ENCODE data around the gene SFXN3. TPM values are rescaled to one million over a fixed set of nuclear protein-coding genes. Genes with fewer than 3 reads are reported as not detected.

SFXN3 gene
- total RNA-seq, 1 experiment from 2014 or later = 5.6 TPM

- TF ChIP-seq, protein P1, sequence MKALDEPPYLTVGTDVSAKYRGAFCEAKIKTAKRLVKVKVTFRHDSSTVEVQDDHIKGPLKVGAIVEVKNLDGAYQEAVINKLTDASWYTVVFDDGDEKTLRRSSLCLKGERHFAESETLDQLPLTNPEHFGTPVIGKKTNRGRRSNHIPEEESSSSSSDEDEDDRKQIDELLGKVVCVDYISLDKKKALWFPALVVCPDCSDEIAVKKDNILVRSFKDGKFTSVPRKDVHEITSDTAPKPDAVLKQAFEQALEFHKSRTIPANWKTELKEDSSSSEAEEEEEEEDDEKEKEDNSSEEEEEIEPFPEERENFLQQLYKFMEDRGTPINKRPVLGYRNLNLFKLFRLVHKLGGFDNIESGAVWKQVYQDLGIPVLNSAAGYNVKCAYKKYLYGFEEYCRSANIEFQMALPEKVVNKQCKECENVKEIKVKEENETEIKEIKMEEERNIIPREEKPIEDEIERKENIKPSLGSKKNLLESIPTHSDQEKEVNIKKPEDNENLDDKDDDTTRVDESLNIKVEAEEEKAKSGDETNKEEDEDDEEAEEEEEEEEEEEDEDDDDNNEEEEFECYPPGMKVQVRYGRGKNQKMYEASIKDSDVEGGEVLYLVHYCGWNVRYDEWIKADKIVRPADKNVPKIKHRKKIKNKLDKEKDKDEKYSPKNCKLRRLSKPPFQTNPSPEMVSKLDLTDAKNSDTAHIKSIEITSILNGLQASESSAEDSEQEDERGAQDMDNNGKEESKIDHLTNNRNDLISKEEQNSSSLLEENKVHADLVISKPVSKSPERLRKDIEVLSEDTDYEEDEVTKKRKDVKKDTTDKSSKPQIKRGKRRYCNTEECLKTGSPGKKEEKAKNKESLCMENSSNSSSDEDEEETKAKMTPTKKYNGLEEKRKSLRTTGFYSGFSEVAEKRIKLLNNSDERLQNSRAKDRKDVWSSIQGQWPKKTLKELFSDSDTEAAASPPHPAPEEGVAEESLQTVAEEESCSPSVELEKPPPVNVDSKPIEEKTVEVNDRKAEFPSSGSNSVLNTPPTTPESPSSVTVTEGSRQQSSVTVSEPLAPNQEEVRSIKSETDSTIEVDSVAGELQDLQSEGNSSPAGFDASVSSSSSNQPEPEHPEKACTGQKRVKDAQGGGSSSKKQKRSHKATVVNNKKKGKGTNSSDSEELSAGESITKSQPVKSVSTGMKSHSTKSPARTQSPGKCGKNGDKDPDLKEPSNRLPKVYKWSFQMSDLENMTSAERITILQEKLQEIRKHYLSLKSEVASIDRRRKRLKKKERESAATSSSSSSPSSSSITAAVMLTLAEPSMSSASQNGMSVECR (CRISPR knock-in tag; IDR thresholded peaks at IDR 0.05; ENCODE audit: borderline replicate concordance) = no peak
- TF ChIP-seq ZNF138 (CRISPR knock-in tag; conservative IDR thresholded peaks at IDR 0.05) = no peak
- TF ChIP-seq E2F4 (CRISPR knock-in tag; IDR thresholded peaks at IDR 0.05; ENCODE audit: borderline replicate concordance, low read depth) = 0 out of 2 replicates have a peak, but pooled peaks have one; percentile 20
- TF ChIP-seq FOXK1 (CRISPR knock-in tag; IDR thresholded peaks at IDR 0.05) = 0 out of 2 replicates have a peak, but pooled peaks have one; percentile 32
- TF ChIP-seq GRHL2 (CRISPR knock-in tag; IDR thresholded peaks at IDR 0.05; ENCODE audit: insufficient replicate concordance, severe bottlenecking) = no peak
- TF ChIP-seq, protein P2, sequence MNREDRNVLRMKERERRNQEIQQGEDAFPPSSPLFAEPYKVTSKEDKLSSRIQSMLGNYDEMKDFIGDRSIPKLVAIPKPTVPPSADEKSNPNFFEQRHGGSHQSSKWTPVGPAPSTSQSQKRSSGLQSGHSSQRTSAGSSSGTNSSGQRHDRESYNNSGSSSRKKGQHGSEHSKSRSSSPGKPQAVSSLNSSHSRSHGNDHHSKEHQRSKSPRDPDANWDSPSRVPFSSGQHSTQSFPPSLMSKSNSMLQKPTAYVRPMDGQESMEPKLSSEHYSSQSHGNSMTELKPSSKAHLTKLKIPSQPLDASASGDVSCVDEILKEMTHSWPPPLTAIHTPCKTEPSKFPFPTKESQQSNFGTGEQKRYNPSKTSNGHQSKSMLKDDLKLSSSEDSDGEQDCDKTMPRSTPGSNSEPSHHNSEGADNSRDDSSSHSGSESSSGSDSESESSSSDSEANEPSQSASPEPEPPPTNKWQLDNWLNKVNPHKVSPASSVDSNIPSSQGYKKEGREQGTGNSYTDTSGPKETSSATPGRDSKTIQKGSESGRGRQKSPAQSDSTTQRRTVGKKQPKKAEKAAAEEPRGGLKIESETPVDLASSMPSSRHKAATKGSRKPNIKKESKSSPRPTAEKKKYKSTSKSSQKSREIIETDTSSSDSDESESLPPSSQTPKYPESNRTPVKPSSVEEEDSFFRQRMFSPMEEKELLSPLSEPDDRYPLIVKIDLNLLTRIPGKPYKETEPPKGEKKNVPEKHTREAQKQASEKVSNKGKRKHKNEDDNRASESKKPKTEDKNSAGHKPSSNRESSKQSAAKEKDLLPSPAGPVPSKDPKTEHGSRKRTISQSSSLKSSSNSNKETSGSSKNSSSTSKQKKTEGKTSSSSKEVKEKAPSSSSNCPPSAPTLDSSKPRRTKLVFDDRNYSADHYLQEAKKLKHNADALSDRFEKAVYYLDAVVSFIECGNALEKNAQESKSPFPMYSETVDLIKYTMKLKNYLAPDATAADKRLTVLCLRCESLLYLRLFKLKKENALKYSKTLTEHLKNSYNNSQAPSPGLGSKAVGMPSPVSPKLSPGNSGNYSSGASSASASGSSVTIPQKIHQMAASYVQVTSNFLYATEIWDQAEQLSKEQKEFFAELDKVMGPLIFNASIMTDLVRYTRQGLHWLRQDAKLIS (CRISPR knock-in tag; IDR thresholded peaks at IDR 0.05; ENCODE audit: borderline replicate concordance) = no peak
- TF ChIP-seq E2F1 (CRISPR knock-in tag; IDR thresholded peaks at IDR 0.05) = no peak
- no peak for TF ChIP-seq ZNF416 (CRISPR knock-in tag; IDR thresholded peaks at IDR 0.05)
- no peak for TF ChIP-seq TEAD4 (CRISPR knock-in tag; IDR thresholded peaks at IDR 0.05)
These were observed 30.1 kb downstream of the SFXN3 start (continued) for GRCh38 chr10:101060951-101061623.

DNA sequence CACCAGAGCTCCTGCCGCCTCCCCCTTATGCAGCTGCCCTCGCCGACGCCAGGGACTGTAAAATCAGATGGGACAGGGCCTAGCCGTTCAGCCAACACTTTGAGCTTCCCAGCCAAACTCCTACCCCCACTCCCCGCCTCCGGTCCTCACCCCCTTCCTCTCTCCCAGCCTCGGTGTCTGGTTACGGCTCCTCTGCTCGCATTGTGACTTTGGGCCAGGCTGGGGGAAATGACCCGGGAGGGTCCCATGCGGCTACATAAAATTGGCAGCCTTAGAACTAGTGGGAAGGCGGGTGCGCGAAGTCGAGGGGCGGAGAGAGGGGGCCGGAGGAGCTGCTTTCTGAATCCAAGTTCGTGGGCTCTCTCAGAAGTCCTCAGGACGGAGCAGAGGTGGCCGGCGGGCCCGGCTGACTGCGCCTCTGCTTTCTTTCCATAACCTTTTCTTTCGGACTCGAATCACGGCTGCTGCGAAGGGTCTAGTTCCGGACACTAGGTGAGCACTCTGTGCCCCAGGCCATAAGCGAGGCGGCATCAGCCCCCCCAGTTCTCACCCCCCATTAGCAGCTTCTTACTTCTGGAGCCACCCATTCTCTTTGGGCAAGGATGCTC is 30.7 kb downstream of the SFXN3 start, which contains the start of gene KAZALD1:
KAZALD1 (plus strand) TSS at position 366 of the 608 bp plus-strand sequence. CDS start 604 bp downstream, outside the sequence.
- peaks cover 52% of the 10 kb centered on the region for H3K27me3 Mint-ChIP-seq (ENCODE audit: low read depth)
- no peaks in the 10 kb centered on the region for H3K9me3 Mint-ChIP-seq
- peak within 1 kb of the TSS; percentile 97 for H3K4me3 Mint-ChIP-seq
- H3K36me3 Mint-ChIP-seq = no peaks in the 10 kb centered on the region
- ChIA-PET POLR2A (interaction anchor here (0.6 to 1.6 kb wide), 5 partner anchors 12 to 1584 kb away, joined by 3 to 8 read pairs (median 6); no protein-coding TSS in a partner anchor), CTCF (interaction anchor here (0.6 to 15.0 kb wide), 24 partner anchors 10 to 318 kb away, joined by 3 to 405 read pairs (median 4); partner anchors contain the start of genes PDZD7, SEMA4G and SFXN3)
- H3K4me1 Mint-ChIP-seq = peaks cover 48% of the 10 kb centered on the region
- ATAC-seq (peak; percentile 23), DNase-seq (ENCODE audit: low spot score) (peak; percentile 68)
- TF ChIP-seq, protein P3, sequence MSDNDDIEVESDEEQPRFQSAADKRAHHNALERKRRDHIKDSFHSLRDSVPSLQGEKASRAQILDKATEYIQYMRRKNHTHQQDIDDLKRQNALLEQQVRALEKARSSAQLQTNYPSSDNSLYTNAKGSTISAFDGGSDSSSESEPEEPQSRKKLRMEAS (CRISPR knock-in tag; IDR thresholded peaks at IDR 0.05) = peak; percentile 14; the same call in 1 of the 2 replicates
- no peak for TF ChIP-seq PRRX2 (CRISPR knock-in tag; IDR thresholded peaks at IDR 0.05)
- no peak for TF ChIP-seq NR1H2 (CRISPR knock-in tag; IDR thresholded peaks at IDR 0.05)
- no peak for TF ChIP-seq NFYB (CRISPR knock-in tag; conservative IDR thresholded peaks at IDR 0.05; ENCODE audit: low read depth)
- TF ChIP-seq, protein P4, sequence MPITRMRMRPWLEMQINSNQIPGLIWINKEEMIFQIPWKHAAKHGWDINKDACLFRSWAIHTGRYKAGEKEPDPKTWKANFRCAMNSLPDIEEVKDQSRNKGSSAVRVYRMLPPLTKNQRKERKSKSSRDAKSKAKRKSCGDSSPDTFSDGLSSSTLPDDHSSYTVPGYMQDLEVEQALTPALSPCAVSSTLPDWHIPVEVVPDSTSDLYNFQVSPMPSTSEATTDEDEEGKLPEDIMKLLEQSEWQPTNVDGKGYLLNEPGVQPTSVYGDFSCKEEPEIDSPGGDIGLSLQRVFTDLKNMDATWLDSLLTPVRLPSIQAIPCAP (CRISPR knock-in tag; IDR thresholded peaks at IDR 0.05) = 0 out of 2 replicates have a peak, but pooled peaks have one; percentile 34
- TF ChIP-seq ESRRA (CRISPR knock-in tag; IDR thresholded peaks at IDR 0.05; ENCODE audit: borderline replicate concordance) = no peak
- no peak for TF ChIP-seq EMX1 (CRISPR knock-in tag; IDR thresholded peaks at IDR 0.05)
- TF ChIP-seq ZNF671 (CRISPR knock-in tag; IDR thresholded peaks at IDR 0.05) = no peak
- TF ChIP-seq SOX15 (CRISPR knock-in tag; IDR thresholded peaks at IDR 0.05) = no peak
- TF ChIP-seq, protein P5, sequence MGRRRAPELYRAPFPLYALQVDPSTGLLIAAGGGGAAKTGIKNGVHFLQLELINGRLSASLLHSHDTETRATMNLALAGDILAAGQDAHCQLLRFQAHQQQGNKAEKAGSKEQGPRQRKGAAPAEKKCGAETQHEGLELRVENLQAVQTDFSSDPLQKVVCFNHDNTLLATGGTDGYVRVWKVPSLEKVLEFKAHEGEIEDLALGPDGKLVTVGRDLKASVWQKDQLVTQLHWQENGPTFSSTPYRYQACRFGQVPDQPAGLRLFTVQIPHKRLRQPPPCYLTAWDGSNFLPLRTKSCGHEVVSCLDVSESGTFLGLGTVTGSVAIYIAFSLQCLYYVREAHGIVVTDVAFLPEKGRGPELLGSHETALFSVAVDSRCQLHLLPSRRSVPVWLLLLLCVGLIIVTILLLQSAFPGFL (CRISPR knock-in tag; IDR thresholded peaks at IDR 0.05; ENCODE audit: borderline replicate concordance) = no peak
- TF ChIP-seq OVOL2 (CRISPR knock-in tag; IDR thresholded peaks at IDR 0.05; ENCODE audit: borderline replicate concordance) = no peak
- TF ChIP-seq IRF2 (CRISPR knock-in tag; IDR thresholded peaks at IDR 0.05; ENCODE audit: borderline replicate concordance, low read depth) = no peak
- H3K27ac Mint-ChIP-seq = peak within 1 kb of the TSS; percentile 98

Measured in WTC11 (cell line).